ENCODE data around the gene SPON2.

SPON2 gene

GRCh38 chr4:1208266-1208961 is 36.0 kb upstream of the SPON2 start:
- no peak for DNase-seq

- no peak for DNase-seq
Measured at GRCh38 chr4:1207603-1208265, 35.4 kb upstream of the SPON2 start.

GRCh38 chr4:1207157-1207470 is 34.7 kb upstream of the SPON2 start:
- no peak for DNase-seq

- no peak for DNase-seq
Measured at GRCh38 chr4:1206299-1207156, 34.1 kb upstream of the SPON2 start.

- no peak for DNase-seq
Measured at GRCh38 chr4:1205586-1206298, 33.4 kb upstream of the SPON2 start.

GRCh38 chr4:1204828-1205585 is 32.6 kb upstream of the SPON2 start:
- DNase-seq: no peak

GRCh38 chr4:1204286-1204827 is 32.0 kb upstream of the SPON2 start:
- peak; percentile 7 for DNase-seq

- DNase-seq: peak; percentile 1
Measured at GRCh38 chr4:1203026-1203616, 30.7 kb upstream of the SPON2 start.

GRCh38 chr4:1202526-1203011 is 30.2 kb upstream of the SPON2 start:
- DNase-seq: no peak

GRCh38 chr4:1201851-1202525 is 29.6 kb upstream of the SPON2 start:
- DNase-seq: peak; percentile 69

GRCh38 chr4:1200425-1201035 is 28.1 kb upstream of the SPON2 start:
- DNase-seq: peak; percentile 7

GRCh38 chr4:1199556-1200331 is 27.4 kb upstream of the SPON2 start:
- peak; percentile 5 for DNase-seq

GRCh38 chr4:1198098-1198844 is 25.9 kb upstream of the SPON2 start:
- DNase-seq: peak; percentile 2

GRCh38 chr4:1196421-1197183 is 24.2 kb upstream of the SPON2 start:
- DNase-seq: peak; percentile 7

- DNase-seq: no peak
Measured at GRCh38 chr4:1195891-1196401, 23.6 kb upstream of the SPON2 start.

GRCh38 chr4:1195109-1195671 is 22.8 kb upstream of the SPON2 start:
- DNase-seq: no peak

All from activated CD4-positive, alpha-beta T cell treated with anti-CD3 and anti-CD28 coated beads for 1 hour (primary cell).